GM19324 (cell line): Measurements from ENCODE around the gene C17orf50.
"Not testable (repeated sequence)": the region's sequence is repeated elsewhere in the genome, so short reads cannot be mapped to it uniquely, and the experiment has no call there.

Experiments used
- ATAC-seq: cut with Tn5 transposase; IDR thresholded peaks from one replicate; pipeline ENCODE4 v1.9.1; 2021; ENCODE audit warnings: mild to moderate bottlenecking, moderate library complexity; ENCODE audit not compliant: unreplicated experiment, low FRiP score

Gene C17orf50

GRCh38 chr17:35751541-35751940 lies 9.1 kb upstream of the C17orf50 start:
- ATAC-seq, result not testable (repeated sequence)

GRCh38 chr17:35752471-35752870 lies 8.2 kb upstream of the C17orf50 start:
- no peak for ATAC-seq

- no peak for ATAC-seq
Measured at GRCh38 chr17:35752945-35753764, 7.5 kb upstream of the C17orf50 start, which contains the start of gene GAS2L2. Gene GAS2L2, minus strand, starts transcription at chr17:35753239. Its CDS starts 389 bp downstream, at chr17:35752850.

- ATAC-seq, result no peak
Measured at GRCh38 chr17:35757243-35757642, 3.4 kb upstream of the C17orf50 start.

GRCh38 chr17:35761601-35762000 lies 914 bp downstream of the C17orf50 start:
- no peak for ATAC-seq

- ATAC-seq, result no peak
Measured at GRCh38 chr17:35763767-35764122, 3.1 kb downstream of the C17orf50 start.

- ATAC-seq, result peak; percentile 87
Measured at GRCh38 chr17:35764123-35764991, 3.7 kb downstream of the C17orf50 start.

GRCh38 chr17:35765086-35765710 lies 4.5 kb downstream of the C17orf50 start:
- no peak for ATAC-seq

GRCh38 chr17:35765756-35766488 lies 5.2 kb downstream of the C17orf50 start:
- no peak for ATAC-seq

- ATAC-seq, result no peak
Measured at GRCh38 chr17:35766489-35766877, 5.8 kb downstream of the C17orf50 start.

- no peak for ATAC-seq
Measured at GRCh38 chr17:35766903-35767510, 6.3 kb downstream of the C17orf50 start.

- no peak for ATAC-seq
Measured at GRCh38 chr17:35768797-35769196, 8.1 kb downstream of the C17orf50 start.

GRCh38 chr17:35769895-35770486 lies 9.3 kb downstream of the C17orf50 start:
- no peak for ATAC-seq

GRCh38 chr17:35773129-35773528 lies 12.4 kb downstream of the C17orf50 start:
- ATAC-seq, result no peak

GRCh38 chr17:35773679-35774425 lies 13.2 kb downstream of the C17orf50 start:
- ATAC-seq, result no peak

- no peak for ATAC-seq
Measured at GRCh38 chr17:35774499-35774898, 13.8 kb downstream of the C17orf50 start.

GRCh38 chr17:35775039-35775438 lies 14.4 kb downstream of the C17orf50 start:
- no peak for ATAC-seq

GRCh38 chr17:35775583-35775982 lies 14.9 kb downstream of the C17orf50 start:
- no peak for ATAC-seq

- no peak for ATAC-seq
Measured at GRCh38 chr17:35778641-35779196, 18.0 kb downstream of the C17orf50 start.
